ENCODE results near the gene ACVR2A. TPM values are rescaled to one million over a fixed set of nuclear protein-coding genes. Genes with fewer than 3 reads are reported as not detected.
A peak's percentile ranks its signal among the peaks of the same experiment; 100 is the strongest.

ACVR2A gene
- total RNA-seq, 1 donor from 2014 or later: 22.6 TPM

GRCh38 chr2:147904051-147904450 lies 59.2 kb downstream of the ACVR2A start:
- Histone ChIP-seq H3K36me3 (ENCODE audit: insufficient read depth, low read length) (no peaks in the 10 kb centered on the region), H4K20me1 (ENCODE audit: insufficient read depth, low read length) (no peaks in the 10 kb centered on the region), H3K4me2 (ENCODE audit: low read length) (no peak overlapping the region), H3K9me3 (ENCODE audit: insufficient read depth, low read depth, low read length) (no peaks in the 10 kb centered on the region), H3K27me3 (ENCODE audit: insufficient read depth, low read length) (no peaks in the 10 kb centered on the region), H3K79me2 (ENCODE audit: insufficient read depth, low read length) (no peaks in the 10 kb centered on the region), H3K9ac (ENCODE audit: low read length) (no peak overlapping the region), H3K4me1 (ENCODE audit: insufficient read depth, low read length) (no peaks in the 10 kb centered on the region), H3K4me3 (ENCODE audit: insufficient read depth, low read depth, low read length) (no peak overlapping the region), H2AFZ (ENCODE audit: low read depth, low read length) (no peak overlapping the region), H3K27ac (ENCODE audit: low read depth, low read length) (no peak overlapping the region)
- no peak overlapping the region for H3K27ac Mint-ChIP-seq (ENCODE audit: unreplicated experiment)
- no peaks in the 10 kb centered on the region for H3K9me3 Mint-ChIP-seq (ENCODE audit: unreplicated experiment)
- no peaks in the 10 kb centered on the region for H3K27me3 Mint-ChIP-seq (ENCODE audit: low read depth, unreplicated experiment)
- no peak for DNase-seq (ENCODE audit: low read depth)
- no peak overlapping the region for H3K4me3 Mint-ChIP-seq (ENCODE audit: unreplicated experiment)
- no peak for FAIRE-seq
- no peaks in the 10 kb centered on the region for H3K36me3 Mint-ChIP-seq (ENCODE audit: low read depth, unreplicated experiment)
- TF ChIP-seq EZH2 (IDR thresholded peaks at IDR 0.05; ENCODE audit: insufficient read depth, low read length): no peak
- no peak for TF ChIP-seq CTCF (IDR thresholded peaks at IDR 0.05; ENCODE audit: insufficient read depth, low read depth, low read length)
- H3K4me1 Mint-ChIP-seq (ENCODE audit: low read depth, unreplicated experiment): peaks cover 11% of the 10 kb centered on the region

GRCh38 chr2:147909178-147909577 lies 64.3 kb downstream of the ACVR2A start:
- TF ChIP-seq EZH2 (IDR thresholded peaks at IDR 0.05; ENCODE audit: insufficient read depth, low read length) (no peak), CTCF (IDR thresholded peaks at IDR 0.05; ENCODE audit: insufficient read depth, low read depth, low read length) (no peak)
- Histone ChIP-seq H3K36me3 (ENCODE audit: insufficient read depth, low read length) (no peaks in the 10 kb centered on the region), H2AFZ (ENCODE audit: low read depth, low read length) (no peak overlapping the region), H3K4me2 (ENCODE audit: low read length) (no peak overlapping the region), H3K27me3 (ENCODE audit: insufficient read depth, low read length) (no peaks in the 10 kb centered on the region), H3K4me1 (ENCODE audit: insufficient read depth, low read length) (no peaks in the 10 kb centered on the region), H3K9me3 (ENCODE audit: insufficient read depth, low read depth, low read length) (no peaks in the 10 kb centered on the region), H4K20me1 (ENCODE audit: insufficient read depth, low read length) (no peaks in the 10 kb centered on the region), H3K4me3 (ENCODE audit: insufficient read depth, low read depth, low read length) (no peak overlapping the region), H3K9ac (ENCODE audit: low read length) (no peak overlapping the region), H3K27ac (ENCODE audit: low read depth, low read length) (no peak overlapping the region), H3K79me2 (ENCODE audit: insufficient read depth, low read length) (no peaks in the 10 kb centered on the region)
- H3K36me3 Mint-ChIP-seq (ENCODE audit: low read depth, unreplicated experiment): no peaks in the 10 kb centered on the region
- peaks cover 8% of the 10 kb centered on the region for H3K4me1 Mint-ChIP-seq (ENCODE audit: low read depth, unreplicated experiment)
- DNase-seq (ENCODE audit: low read depth) (no peak), FAIRE-seq (no peak)
- H3K9me3 Mint-ChIP-seq (ENCODE audit: unreplicated experiment): no peaks in the 10 kb centered on the region
- H3K27me3 Mint-ChIP-seq (ENCODE audit: low read depth, unreplicated experiment): no peaks in the 10 kb centered on the region
- H3K27ac Mint-ChIP-seq (ENCODE audit: unreplicated experiment): no peak overlapping the region
- H3K4me3 Mint-ChIP-seq (ENCODE audit: unreplicated experiment): no peak overlapping the region

- FAIRE-seq (no peak), DNase-seq (ENCODE audit: low read depth) (peak; percentile 51)
- no peak for TF ChIP-seq EZH2 (IDR thresholded peaks at IDR 0.05; ENCODE audit: insufficient read depth, low read length)
- TF ChIP-seq CTCF (IDR thresholded peaks at IDR 0.05; ENCODE audit: insufficient read depth, low read depth, low read length): peak; percentile 74
- Histone ChIP-seq H2AFZ (ENCODE audit: low read depth, low read length) (no peak overlapping the region), H3K79me2 (ENCODE audit: insufficient read depth, low read length) (no peaks in the 10 kb centered on the region), H3K9ac (ENCODE audit: low read length) (no peak overlapping the region), H3K9me3 (ENCODE audit: insufficient read depth, low read depth, low read length) (no peaks in the 10 kb centered on the region), H4K20me1 (ENCODE audit: insufficient read depth, low read length) (no peaks in the 10 kb centered on the region), H3K27me3 (ENCODE audit: insufficient read depth, low read length) (no peaks in the 10 kb centered on the region), H3K4me1 (ENCODE audit: insufficient read depth, low read length) (no peaks in the 10 kb centered on the region), H3K4me2 (ENCODE audit: low read length) (no peak overlapping the region), H3K4me3 (ENCODE audit: insufficient read depth, low read depth, low read length) (no peak overlapping the region), H3K36me3 (ENCODE audit: insufficient read depth, low read length) (no peaks in the 10 kb centered on the region), H3K27ac (ENCODE audit: low read depth, low read length) (no peak overlapping the region)
- no peaks in the 10 kb centered on the region for H3K36me3 Mint-ChIP-seq (ENCODE audit: low read depth, unreplicated experiment)
- peaks cover 15% of the 10 kb centered on the region for H3K4me1 Mint-ChIP-seq (ENCODE audit: low read depth, unreplicated experiment)
- no peaks in the 10 kb centered on the region for H3K27me3 Mint-ChIP-seq (ENCODE audit: low read depth, unreplicated experiment)
- no peak overlapping the region for H3K4me3 Mint-ChIP-seq (ENCODE audit: unreplicated experiment)
- no peaks in the 10 kb centered on the region for H3K9me3 Mint-ChIP-seq (ENCODE audit: unreplicated experiment)
- no peak overlapping the region for H3K27ac Mint-ChIP-seq (ENCODE audit: unreplicated experiment)
Measured at GRCh38 chr2:147910990-147911473, 66.2 kb downstream of the ACVR2A start.

Data from astrocyte (in vitro differentiated cells and primary cell).